ENCODE measurements around the gene XIAP. TPM values are rescaled to one million over a fixed set of nuclear protein-coding genes. Genes with fewer than 3 reads are reported as not detected.

The XIAP gene
- total and polyA plus RNA-seq, 9 of the 15 experiments (the other 6 are each of a cell fraction or from before 2014, with no cell fraction given): 5.7 to 40.5 (median 19.8) TPM

DNA sequence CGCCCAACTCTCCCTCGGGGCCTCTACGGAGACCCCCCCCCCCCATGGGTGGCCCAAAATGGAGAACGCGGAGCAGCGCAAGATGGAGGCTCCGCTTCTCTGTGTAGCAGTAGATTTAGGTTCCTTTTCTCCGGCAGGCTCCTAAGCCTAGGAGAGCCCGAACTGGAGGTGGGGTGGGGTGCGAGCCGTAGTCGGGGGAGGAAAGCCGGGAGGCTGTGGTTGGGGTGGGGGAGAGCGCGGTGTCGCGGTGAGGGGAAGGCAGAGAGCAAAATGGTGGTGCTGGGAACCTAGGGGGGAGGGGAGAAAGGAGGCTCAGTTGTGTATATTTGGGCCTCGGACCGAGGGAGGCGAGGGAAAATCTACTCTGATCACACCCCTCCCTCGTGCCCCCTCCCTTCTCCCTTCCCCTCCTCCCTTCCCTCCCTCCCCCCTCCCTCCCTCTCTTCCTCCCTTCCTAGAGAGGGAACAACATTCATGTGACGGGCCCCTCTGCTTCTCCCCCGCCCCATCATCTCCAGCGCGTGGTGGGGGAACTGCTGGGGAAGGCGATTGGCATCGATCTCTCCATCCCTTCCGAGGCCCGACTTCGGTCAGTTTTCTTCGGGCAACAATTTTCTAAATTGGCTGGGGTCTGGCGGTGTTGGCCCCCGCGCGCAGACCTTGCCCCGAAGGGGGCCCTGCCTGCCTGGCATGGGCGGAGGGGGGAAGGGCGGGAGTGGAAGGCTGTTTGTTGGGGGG lies 101.6 kb downstream of the XIAP start, which contains the start of gene STAG2 (continued):
- TF ChIP-seq ZBTB1 (CRISPR knock-in tag; IDR thresholded peaks at IDR 0.05; ENCODE audit: borderline replicate concordance, low read depth) (peak; percentile 85; the same call in 1 of the 2 replicates), ZFP36 (IDR thresholded peaks at IDR 0.05; ENCODE audit: low read depth, low read length, partially characterized antibody) (no peak), GATA2 (CRISPR knock-in tag; IDR thresholded peaks at IDR 0.05) (no peak), SMAD4 (CRISPR knock-in tag; conservative IDR thresholded peaks at IDR 0.05) (0 out of 2 replicates have a peak, but pooled peaks have one; percentile 42), ZNF41 (CRISPR knock-in tag; conservative IDR thresholded peaks at IDR 0.05) (no peak), ZNF24 (IDR thresholded peaks at IDR 0.05) (no peak), FOSL1 (tag; conservative IDR thresholded peaks at IDR 0.05) (no peak; the same call in 1 of the 2 replicates), ZNF12 (CRISPR knock-in tag; IDR thresholded peaks at IDR 0.05) (no peak), CAMTA2 (CRISPR knock-in tag; conservative IDR thresholded peaks at IDR 0.05) (no peak), TBP (optimal IDR thresholded peaks at IDR 0.05; ENCODE audit: low read depth, low read length) (peak; percentile 90), THRAP3 (IDR thresholded peaks at IDR 0.05; ENCODE audit: borderline replicate concordance) (no peak), SPI1 (IDR thresholded peaks at IDR 0.05; ENCODE audit: borderline replicate concordance, low read depth, low read length) (peak; percentile 5; the same call in 1 of the 2 replicates), C11orf30 (IDR thresholded peaks at IDR 0.05; ENCODE audit: low read depth) (no peak), OTX1 (CRISPR knock-in tag; IDR thresholded peaks at IDR 0.05) (no peak), MBD2 (IDR thresholded peaks at IDR 0.05; ENCODE audit: borderline replicate concordance, low read depth) (no peak), SAP30 (IDR thresholded peaks at IDR 0.05; ENCODE audit: borderline replicate concordance, insufficient read depth, low read depth, low read length, poor library complexity, severe bottlenecking) (no peak), NR1H2 (CRISPR knock-in tag; IDR thresholded peaks at IDR 0.05) (no peak), TAF9B (IDR thresholded peaks at IDR 0.05; ENCODE audit: partially characterized antibody) (no peak), STAT5B (CRISPR knock-in tag; IDR thresholded peaks at IDR 0.05) (no peak)
- TF ChIP-seq, protein P1, sequence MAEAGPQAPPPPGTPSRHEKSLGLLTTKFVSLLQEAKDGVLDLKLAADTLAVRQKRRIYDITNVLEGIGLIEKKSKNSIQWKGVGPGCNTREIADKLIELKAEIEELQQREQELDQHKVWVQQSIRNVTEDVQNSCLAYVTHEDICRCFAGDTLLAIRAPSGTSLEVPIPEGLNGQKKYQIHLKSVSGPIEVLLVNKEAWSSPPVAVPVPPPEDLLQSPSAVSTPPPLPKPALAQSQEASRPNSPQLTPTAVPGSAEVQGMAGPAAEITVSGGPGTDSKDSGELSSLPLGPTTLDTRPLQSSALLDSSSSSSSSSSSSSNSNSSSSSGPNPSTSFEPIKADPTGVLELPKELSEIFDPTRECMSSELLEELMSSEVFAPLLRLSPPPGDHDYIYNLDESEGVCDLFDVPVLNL (CRISPR knock-in tag; IDR thresholded peaks at IDR 0.05; ENCODE audit: low read depth): no peak
- TF ChIP-seq, protein P2, sequence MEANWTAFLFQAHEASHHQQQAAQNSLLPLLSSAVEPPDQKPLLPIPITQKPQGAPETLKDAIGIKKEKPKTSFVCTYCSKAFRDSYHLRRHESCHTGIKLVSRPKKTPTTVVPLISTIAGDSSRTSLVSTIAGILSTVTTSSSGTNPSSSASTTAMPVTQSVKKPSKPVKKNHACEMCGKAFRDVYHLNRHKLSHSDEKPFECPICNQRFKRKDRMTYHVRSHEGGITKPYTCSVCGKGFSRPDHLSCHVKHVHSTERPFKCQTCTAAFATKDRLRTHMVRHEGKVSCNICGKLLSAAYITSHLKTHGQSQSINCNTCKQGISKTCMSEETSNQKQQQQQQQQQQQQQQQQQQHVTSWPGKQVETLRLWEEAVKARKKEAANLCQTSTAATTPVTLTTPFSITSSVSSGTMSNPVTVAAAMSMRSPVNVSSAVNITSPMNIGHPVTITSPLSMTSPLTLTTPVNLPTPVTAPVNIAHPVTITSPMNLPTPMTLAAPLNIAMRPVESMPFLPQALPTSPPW (CRISPR knock-in tag; IDR thresholded peaks at IDR 0.05): peak; percentile 98
- TF ChIP-seq, protein P3, sequence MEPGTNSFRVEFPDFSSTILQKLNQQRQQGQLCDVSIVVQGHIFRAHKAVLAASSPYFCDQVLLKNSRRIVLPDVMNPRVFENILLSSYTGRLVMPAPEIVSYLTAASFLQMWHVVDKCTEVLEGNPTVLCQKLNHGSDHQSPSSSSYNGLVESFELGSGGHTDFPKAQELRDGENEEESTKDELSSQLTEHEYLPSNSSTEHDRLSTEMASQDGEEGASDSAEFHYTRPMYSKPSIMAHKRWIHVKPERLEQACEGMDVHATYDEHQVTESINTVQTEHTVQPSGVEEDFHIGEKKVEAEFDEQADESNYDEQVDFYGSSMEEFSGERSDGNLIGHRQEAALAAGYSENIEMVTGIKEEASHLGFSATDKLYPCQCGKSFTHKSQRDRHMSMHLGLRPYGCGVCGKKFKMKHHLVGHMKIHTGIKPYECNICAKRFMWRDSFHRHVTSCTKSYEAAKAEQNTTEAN (CRISPR knock-in tag; IDR thresholded peaks at IDR 0.05): no peak
- TF ChIP-seq, protein P4, sequence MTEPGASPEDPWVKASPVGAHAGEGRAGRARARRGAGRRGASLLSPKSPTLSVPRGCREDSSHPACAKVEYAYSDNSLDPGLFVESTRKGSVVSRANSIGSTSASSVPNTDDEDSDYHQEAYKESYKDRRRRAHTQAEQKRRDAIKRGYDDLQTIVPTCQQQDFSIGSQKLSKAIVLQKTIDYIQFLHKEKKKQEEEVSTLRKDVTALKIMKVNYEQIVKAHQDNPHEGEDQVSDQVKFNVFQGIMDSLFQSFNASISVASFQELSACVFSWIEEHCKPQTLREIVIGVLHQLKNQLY (CRISPR knock-in tag; conservative IDR thresholded peaks at IDR 0.05): no peak
- TF ChIP-seq, protein P5, sequence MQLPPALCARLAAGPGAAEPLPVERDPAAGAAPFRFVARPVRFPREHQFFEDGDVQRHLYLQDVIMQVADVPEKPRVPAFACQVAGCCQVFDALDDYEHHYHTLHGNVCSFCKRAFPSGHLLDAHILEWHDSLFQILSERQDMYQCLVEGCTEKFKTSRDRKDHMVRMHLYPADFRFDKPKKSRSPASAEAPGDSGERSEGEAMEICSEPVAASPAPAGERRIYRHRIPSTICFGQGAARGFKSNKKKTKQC (CRISPR knock-in tag; IDR thresholded peaks at IDR 0.05): no peak
